ENCODE results near the gene CNTNAP2.

- TF ChIP-seq POLR2A (IDR thresholded peaks at IDR 0.05; ENCODE audit: low read depth, low read length) (no peak), POU2F2 (IDR thresholded peaks at IDR 0.05; ENCODE audit: low read depth, low read length) (no peak), PAX5 (IDR thresholded peaks at IDR 0.05; ENCODE audit: insufficient read depth, low read length, severe bottlenecking) (no peak), POLR2AphosphoS5 (IDR thresholded peaks at IDR 0.05; ENCODE audit: low read depth, low read length) (no peak), SPI1 (IDR thresholded peaks at IDR 0.05; ENCODE audit: low read depth, low read length) (no peak), TAF1 (IDR thresholded peaks at IDR 0.05; ENCODE audit: low read depth, low read length) (no peak)
Measured at GRCh38 chr7:146865696-146866095, 749.1 kb downstream of the CNTNAP2 start.
